ENCODE data around the gene TMEM184A.

The TMEM184A gene

GRCh38 chr7:1550846-1551155, 5.2 kb downstream of the TMEM184A start:
- DNase-seq (ENCODE audit: low read depth) = no peak

- no peak for DNase-seq (ENCODE audit: low read depth)
Observed at GRCh38 chr7:1550005-1550845, 5.8 kb downstream of the TMEM184A start.

GRCh38 chr7:1549357-1550004, 6.5 kb downstream of the TMEM184A start:
- no peak for DNase-seq (ENCODE audit: low read depth)

- no peak for DNase-seq (ENCODE audit: low read depth)
Observed at GRCh38 chr7:1548944-1549343, 7.1 kb downstream of the TMEM184A start.

- DNase-seq (ENCODE audit: low read depth) = no peak
Observed at GRCh38 chr7:1548438-1548831, 7.6 kb downstream of the TMEM184A start.

GRCh38 chr7:1547777-1548437, 8.1 kb downstream of the TMEM184A start:
- no peak for DNase-seq (ENCODE audit: low read depth)

- no peak for DNase-seq (ENCODE audit: low read depth)
Observed at GRCh38 chr7:1546909-1547776, 8.9 kb downstream of the TMEM184A start.

GRCh38 chr7:1546274-1546908, 9.6 kb downstream of the TMEM184A start:
- DNase-seq (ENCODE audit: low read depth) = no peak

- no peak for DNase-seq (ENCODE audit: low read depth)
Observed at GRCh38 chr7:1545417-1546246, 10.4 kb downstream of the TMEM184A start.

GRCh38 chr7:1544896-1545416, 11.0 kb downstream of the TMEM184A start:
- no peak for DNase-seq (ENCODE audit: low read depth)

GRCh38 chr7:1544178-1544895, 11.7 kb downstream of the TMEM184A start:
- DNase-seq (ENCODE audit: low read depth) = no peak

GRCh38 chr7:1543826-1544177, 12.2 kb downstream of the TMEM184A start:
- DNase-seq (ENCODE audit: low read depth) = no peak

- DNase-seq (ENCODE audit: low read depth) = no peak
Observed at GRCh38 chr7:1542841-1543747, 12.9 kb downstream of the TMEM184A start.

GRCh38 chr7:1542329-1542728, 13.7 kb downstream of the TMEM184A start:
- DNase-seq (ENCODE audit: low read depth) = no peak

GRCh38 chr7:1541431-1542162, 14.4 kb downstream of the TMEM184A start:
- DNase-seq (ENCODE audit: low read depth) = no peak

- DNase-seq (ENCODE audit: low read depth) = no peak
Observed at GRCh38 chr7:1540776-1541271, 15.2 kb downstream of the TMEM184A start.

- DNase-seq (ENCODE audit: low read depth) = no peak
Observed at GRCh38 chr7:1539882-1540775, 15.9 kb downstream of the TMEM184A start.

All from activated T-cell treated with anti-CD3 and anti-CD28 coated beads for 24 hours (primary cell).